SK-N-SH treated with all-trans-retinoic acid at 6 μM for 48 hours (cell line): Measurements from ENCODE around the gene PLEKHG5.

Experiments
- ATAC-seq: fragments of 200-7000 bp; cut with Tn5 transposase; 3 replicates; pipeline ENCODE4 v1.9.1; 2020; ENCODE audit warnings: mild to moderate bottlenecking, moderate library complexity
- ARNTL ChIP-seq: fragments of 450-650 bp; formaldehyde crosslinking; IDR thresholded peaks from 2 replicates; pipeline ENCODE4 v1.5.0; 2020; ENCODE audit warnings: low read depth, mild to moderate bottlenecking, moderate library complexity, borderline replicate concordance
- BACH2 ChIP-seq: fragments of 250-450 bp; sonication (Bioruptor Pico); IDR thresholded peaks from 2 replicates; pipeline ENCODE4 v1.9.0; 2021; ENCODE audit warnings: mild to moderate bottlenecking, borderline replicate concordance
- CREB5 ChIP-seq: fragments of 250-450 bp; sonication (Bioruptor Pico); IDR thresholded peaks from 2 replicates; pipeline ENCODE4 v1.5.1; 2020; ENCODE audit warnings: low read depth, mild to moderate bottlenecking, moderate library complexity
- CSDC2 ChIP-seq: fragments of 250-450 bp; sonication (Bioruptor Pico); IDR thresholded peaks from 2 replicates; pipeline ENCODE4 v1.5.0; 2020; ENCODE audit warnings: mild to moderate bottlenecking, moderate library complexity
- CSRNP3 ChIP-seq: fragments of 250-450 bp; sonication (Bioruptor Pico); IDR thresholded peaks from 2 replicates; pipeline ENCODE4 v1.5.1; 2021; ENCODE audit warnings: mild to moderate bottlenecking, moderate library complexity
- ESRRG ChIP-seq: fragments of 250-450 bp; sonication (Bioruptor Pico); IDR thresholded peaks from 2 replicates; pipeline ENCODE4 v1.6.1; 2021; ENCODE audit warnings: mild to moderate bottlenecking
- GLIS3 ChIP-seq: fragments of 250-450 bp; sonication (Bioruptor Pico); IDR thresholded peaks from 2 replicates; pipeline ENCODE4 v1.5.0; 2020; ENCODE audit warnings: mild to moderate bottlenecking, moderate library complexity
- ISL1 ChIP-seq: fragments of 250-450 bp; sonication (Bioruptor Pico); IDR thresholded peaks from 2 replicates; pipeline ENCODE4 v2.1.2; 2022; ENCODE audit warnings: mild to moderate bottlenecking, moderate library complexity
- OSR1 ChIP-seq: fragments of 250-450 bp; sonication (Bioruptor Pico); IDR thresholded peaks from 2 replicates; pipeline ENCODE4 v1.8.0; 2022; ENCODE audit warnings: moderate library complexity, mild to moderate bottlenecking, inconsistent platforms
- POU6F1 ChIP-seq: fragments of 250-450 bp; sonication (Bioruptor Pico); IDR thresholded peaks from 2 replicates; pipeline ENCODE4 v1.8.0; 2021; ENCODE audit warnings: low read depth, mild to moderate bottlenecking, moderate library complexity, borderline replicate concordance
- PPARA ChIP-seq: fragments of 250-450 bp; sonication (Bioruptor Pico); IDR thresholded peaks from 2 replicates; pipeline ENCODE4 v1.5.0; 2020; ENCODE audit warnings: mild to moderate bottlenecking, borderline replicate concordance
- RARB ChIP-seq: fragments of 250-450 bp; sonication (Bioruptor Pico); IDR thresholded peaks from 2 replicates; pipeline ENCODE4 v1.8.0; 2021; ENCODE audit warnings: mild to moderate bottlenecking, moderate library complexity
- SNAI2 ChIP-seq: fragments of 250-450 bp; sonication (Bioruptor Pico); IDR thresholded peaks from 2 replicates; pipeline ENCODE4 v1.5.0; 2020; ENCODE audit warnings: mild to moderate bottlenecking, moderate library complexity
- TCF4 ChIP-seq: fragments of 250-450 bp; sonication (Bioruptor Pico); IDR thresholded peaks from 2 replicates; pipeline ENCODE4 v1.8.0; 2021; ENCODE audit warnings: mild to moderate bottlenecking, moderate library complexity, borderline replicate concordance
- TOX ChIP-seq: fragments of 250-450 bp; sonication (Bioruptor Pico); IDR thresholded peaks from 2 replicates; pipeline ENCODE4 v1.8.0; 2021; ENCODE audit warnings: mild to moderate bottlenecking, moderate library complexity, borderline replicate concordance
- ZC3H10 ChIP-seq: fragments of 250-450 bp; sonication (Bioruptor Pico); IDR thresholded peaks from 2 replicates; pipeline ENCODE4 v1.5.1; 2021; ENCODE audit warnings: mild to moderate bottlenecking, moderate library complexity
- ZFP3 ChIP-seq: fragments of 250-450 bp; sonication (Bioruptor Pico); IDR thresholded peaks from 2 replicates; pipeline ENCODE4 v1.5.0; 2020; ENCODE audit warnings: mild to moderate bottlenecking, moderate library complexity
- ZFP30 ChIP-seq: fragments of 450-650 bp; formaldehyde crosslinking; IDR thresholded peaks from 2 replicates; pipeline ENCODE4 v1.5.0; 2022; ENCODE audit warnings: mild to moderate bottlenecking, moderate library complexity
- ZNF565 ChIP-seq: fragments of 450-650 bp; formaldehyde crosslinking; conservative IDR thresholded peaks from 2 replicates; pipeline ENCODE4 v1.5.0; 2020; ENCODE audit warnings: low read depth, mild to moderate bottlenecking, moderate library complexity
- ZNF70 ChIP-seq: fragments of 450-650 bp; formaldehyde crosslinking; IDR thresholded peaks from 2 replicates; pipeline ENCODE4 v1.5.0; 2020; ENCODE audit warnings: mild to moderate bottlenecking, moderate library complexity
- ZNF8 ChIP-seq: fragments of 450-650 bp; formaldehyde crosslinking; IDR thresholded peaks from 2 replicates; pipeline ENCODE4 v1.5.0; 2020; ENCODE audit warnings: mild to moderate bottlenecking, moderate library complexity

PLEKHG5 gene

GRCh38 chr1:6464514-6464836 lies 27.0 kb downstream of the PLEKHG5 start:
- no peak for ATAC-seq
- TF ChIP-seq POU6F1 (CRISPR knock-in tag), result no peak
- no peak for TF ChIP-seq OSR1 (CRISPR knock-in tag)
- no peak for TF ChIP-seq ISL1 (CRISPR knock-in tag)
- no peak for TF ChIP-seq ARNTL (CRISPR knock-in tag)
- TF ChIP-seq ESRRG (CRISPR knock-in tag), result no peak
- TF ChIP-seq ZNF565 (CRISPR knock-in tag), result no peak
- no peak for TF ChIP-seq ZFP30 (CRISPR knock-in tag)
- no peak for TF ChIP-seq TCF4
- no peak for TF ChIP-seq ZNF70
- no peak for TF ChIP-seq ZNF8 (CRISPR knock-in tag)
- TF ChIP-seq CSDC2 (CRISPR knock-in tag), result no peak
- TF ChIP-seq, all 23 proteins: peak for 0

GRCh38 chr1:6463120-6463412 lies 28.4 kb downstream of the PLEKHG5 start:
- TF ChIP-seq ESRRG (CRISPR knock-in tag) (no peak), ZNF8 (CRISPR knock-in tag) (no peak), ZFP3 (no peak), ZNF565 (CRISPR knock-in tag) (no peak), PPARA (CRISPR knock-in tag) (no peak), CREB5 (CRISPR knock-in tag) (no peak), SNAI2 (no peak), POU6F1 (CRISPR knock-in tag) (no peak), TCF4 (no peak)
- no peak for ATAC-seq

GRCh38 chr1:6462412-6463119 lies 28.9 kb downstream of the PLEKHG5 start:
- no peak for ATAC-seq
- no peak for TF ChIP-seq CREB5 (CRISPR knock-in tag)
- no peak for TF ChIP-seq ZFP30 (CRISPR knock-in tag)
- no peak for TF ChIP-seq SNAI2
- no peak for TF ChIP-seq BACH2 (CRISPR knock-in tag)
- no peak for TF ChIP-seq POU6F1 (CRISPR knock-in tag)
- TF ChIP-seq TCF4, result no peak
- TF ChIP-seq ISL1 (CRISPR knock-in tag), result no peak
- TF ChIP-seq, all 23 proteins: peak for 0

- TF ChIP-seq SNAI2 (no peak), ZC3H10 (CRISPR knock-in tag) (no peak), ZNF8 (CRISPR knock-in tag) (no peak), ARNTL (CRISPR knock-in tag) (no peak), ESRRG (CRISPR knock-in tag) (no peak), TOX (no peak), TCF4 (no peak), BACH2 (CRISPR knock-in tag) (no peak), GLIS3 (CRISPR knock-in tag) (no peak), RARB (CRISPR knock-in tag) (no peak), ISL1 (CRISPR knock-in tag) (no peak), ZNF70 (no peak), ZFP3 (no peak), PPARA (CRISPR knock-in tag) (no peak), CSRNP3 (CRISPR knock-in tag) (no peak), CSDC2 (CRISPR knock-in tag) (no peak)
- TF ChIP-seq, all 23 proteins: peak for 0
- no peak for ATAC-seq
Observed at GRCh38 chr1:6461538-6462411, 29.7 kb downstream of the PLEKHG5 start.
